K562 (cell line): Measurements from ENCODE around the gene SPATA24. TPM values are rescaled to one million over a fixed set of nuclear protein-coding genes. Genes with fewer than 3 reads are reported as not detected.

ENCODE experiments used
- ATAC-seq: fragments of 200-7000 bp; cut with Tn5 transposase; 3 replicates; pipeline ENCODE4 v1.9.1; 2020; ENCODE audit warnings: moderate library complexity
- BruUV-seq: library from RNA; stranded (reverse); fragments of 400-500 nt; replicated peaks from 2 replicates; lab custom pipeline; 2021; lab: Mats Ljungman, UMichigan
- CTCF ChIA-PET: fragments of 300-600 bp; formaldehyde crosslinking; extraction: SDS; loops from one replicate; lab custom pipeline; 2021; ENCODE audit warnings: low intra/inter-chr PET ratio; lab: Yijun Ruan, JAX
- POLR2A ChIA-PET: fragments of 300-600, 350-650 bp; sonication (Branson Sonifier 250); formaldehyde crosslinking; extraction: SDS; loops from one replicate; lab custom pipeline; 2021; ENCODE audit warnings: antibody characterized with exemption, inconsistent platforms; lab: Yijun Ruan, JAX
- DNase-seq, 4 experiments: peaks; one replicate each; pipeline versions ENCODE4 v3.0.0 to v3.0.0-alpha.2; 2011 to 2018; ENCODE audit warnings: low spot score in 3 of 4, mixed read lengths in 3 of 4; ENCODE audit errors: extremely low read depth in 1 of 4
- FAIRE-seq: peaks from 2 replicates; lab custom pipeline; 2011; peaks lifted over from hg19 to GRCh38; lab: Jason Lieb, UNC
- H2AFZ ChIP-seq: 2 replicates; pipeline ENCODE4 v1.6.0; 2011; ENCODE audit warnings: low read depth, low read length, control low read depth, inconsistent platforms
- H3K27ac ChIP-seq: fragments of 200-600 bp; 3 replicates; pipeline ENCODE4 v1.8.0; 2011; ENCODE audit warnings: low read depth, mild to moderate bottlenecking, control low read depth, inconsistent platforms, low read length, moderate library complexity, mixed read lengths; ENCODE audit errors: extremely low read depth
- H3K27me3 ChIP-seq, 2 experiments: fragments of 300-600 bp in 1 of 2; 2 replicates in 1 of 2; 3 replicates in 1 of 2; pipeline versions ENCODE4 v1.6.0 to v1.8.0; 2011; ENCODE audit warnings: inconsistent platforms in 2 of 2, low read length in 2 of 2, mild to moderate bottlenecking in 1 of 2, mixed read lengths in 1 of 2, moderate library complexity in 1 of 2; ENCODE audit not compliant: control insufficient read depth in 2 of 2, insufficient read depth in 2 of 2
- H3K36me3 ChIP-seq: fragments of 300-600 bp; 3 replicates; pipeline ENCODE4 v1.8.0; 2011; ENCODE audit warnings: mild to moderate bottlenecking, low read length, inconsistent platforms; ENCODE audit not compliant: control insufficient read depth, insufficient read depth
- H3K4me1 ChIP-seq, 2 experiments: fragments of 200-600 bp in 1 of 2; replicated peaks in 1 of 2; 2 replicates in 1 of 2; 3 replicates in 1 of 2; pipeline versions ENCODE4 v1.5.1 to v1.8.0; 2011; ENCODE audit warnings: inconsistent platforms in 2 of 2, low read length in 2 of 2, mild to moderate bottlenecking in 1 of 2, mixed read lengths in 1 of 2, moderate library complexity in 1 of 2; ENCODE audit not compliant: control insufficient read depth in 2 of 2, insufficient read depth in 2 of 2
- H3K4me2 ChIP-seq: 2 replicates; pipeline ENCODE4 v1.6.1; 2011; ENCODE audit warnings: low read length, control low read depth, inconsistent platforms, mixed read lengths; ENCODE audit not compliant: insufficient read depth
- H3K4me3 ChIP-seq: fragments of 200-600 bp; sonication (generic), shearing (Covaris generic); 2 replicates; pipeline ENCODE4 v1.5.1; 2016; ENCODE audit warnings: control low read depth, inconsistent platforms
- H3K79me2 ChIP-seq: fragments of 200-600 bp; 3 replicates; pipeline ENCODE4 v1.8.0; 2011; ENCODE audit warnings: low read length, inconsistent platforms; ENCODE audit not compliant: control insufficient read depth, insufficient read depth
- H3K9ac ChIP-seq, 2 experiments: 2 replicates each; pipeline versions ENCODE4 v1.6.0 to v1.6.1; 2011; ENCODE audit warnings: low read depth in 2 of 2, low read length in 2 of 2, control low read depth in 1 of 2, inconsistent platforms in 1 of 2, mild to moderate bottlenecking in 1 of 2, mixed read lengths in 1 of 2; ENCODE audit not compliant: insufficient read depth in 1 of 2
- H3K9me1 ChIP-seq: one replicate; pipeline ENCODE4 v1.6.0; 2011; ENCODE audit warnings: inconsistent platforms, mild to moderate bottlenecking, low read length, moderate library complexity; ENCODE audit not compliant: control insufficient read depth, insufficient read depth
- H3K9me3 ChIP-seq: replicated peaks from 2 replicates; pipeline ENCODE4 v1.5.1; 2011; ENCODE audit warnings: low read depth, low read length, inconsistent platforms; ENCODE audit not compliant: control insufficient read depth, insufficient read depth
- H4K20me1 ChIP-seq: replicated peaks from 2 replicates; pipeline ENCODE4 v1.6.1; 2011; ENCODE audit warnings: low read length, inconsistent platforms, mixed read lengths; ENCODE audit not compliant: control insufficient read depth, insufficient read depth
- ATF3 ChIP-seq, 2 experiments: fragments of 450-650 bp in 1 of 2; sonication (generic) in 1 of 2; formaldehyde crosslinking in 1 of 2; IDR thresholded peaks in 1 of 2; conservative IDR thresholded peaks in 1 of 2; 2 replicates each; pipeline versions ENCODE4 v1.6.1 to v1.8.1; 2016 to 2023; ENCODE audit warnings: mild to moderate bottlenecking in 2 of 2, moderate library complexity in 2 of 2, inconsistent platforms in 1 of 2, missing genetic modification reagents in 1 of 2
- CREB3L1 ChIP-seq: fragments of 450-650 bp; IDR thresholded peaks from 2 replicates; pipeline ENCODE4 v1.6.1; 2014; ENCODE audit warnings: low read depth, mild to moderate bottlenecking, moderate library complexity, borderline replicate concordance
- FOXK2 ChIP-seq, 2 experiments: fragments of 450-650 bp; IDR thresholded peaks in 1 of 2; conservative IDR thresholded peaks in 1 of 2; 2 replicates each; pipeline ENCODE4 v1.6.1; 2016; ENCODE audit warnings: low read depth in 2 of 2, mild to moderate bottlenecking in 1 of 2
- SMC3 ChIP-seq: conservative IDR thresholded peaks from 2 replicates; pipeline ENCODE4 v1.6.1; 2011; ENCODE audit warnings: low read depth, low read length, improper control_type of control experiment; ENCODE audit not compliant: insufficient read depth
- UBTF ChIP-seq, 2 experiments: IDR thresholded peaks; 2 replicates each; pipeline ENCODE4 v1.6.1; 2012; ENCODE audit warnings: improper control_type of control experiment in 2 of 2, low read depth in 2 of 2, low read length in 2 of 2, borderline replicate concordance in 1 of 2
- ZBTB5 ChIP-seq: fragments of 450-650 bp; IDR thresholded peaks from 2 replicates; pipeline ENCODE4 v1.6.1; 2017; ENCODE audit warnings: antibody characterized with exemption
- ZNF263 ChIP-seq: sonication (generic); formaldehyde crosslinking; IDR thresholded peaks from 2 replicates; pipeline ENCODE4 v1.8.0; 2022; ENCODE audit warnings: mild to moderate bottlenecking, missing genetic modification reagents, borderline replicate concordance
- ZNF644 ChIP-seq: fragments of 200-800 bp; sonication (Bioruptor generic); IDR thresholded peaks from 2 replicates; pipeline ENCODE4 v1.6.1; 2016; ENCODE audit warnings: low read depth, missing genetic modification characterization, missing compliant biosample characterization
- WGBS: fragments of 100-300 bp; shearing (Covaris generic); methylation state at CpG from one replicate; pipeline ENCODE4 v1.1.6; 2016; ENCODE audit warnings: low coverage, mixed read lengths; ENCODE audit not compliant: insufficient coverage; ENCODE audit errors: missing lambda C conversion rate; 5-methylcytosine and 5-hydroxymethylcytosine counted together
- in situ Hi-C: fragments of 300-500 bp; cut with MboI; formaldehyde crosslinking; loops from 4 replicates; pipeline ENCODE4 v1.15.0; 2018; ENCODE audit warnings: inconsistent platforms, mixed read lengths
- intact Hi-C: fragments of 100-400 bp; cut with micrococcal nuclease; formaldehyde crosslinking; loops from 2 replicates; pipeline ENCODE4 v1.14.2; 2022
- polyA plus RNA-seq, 8 experiments: library from polyadenylated mRNA; depleted of rRNA in 4 of 8; stranded (reverse) in 5 of 8; unstranded in 3 of 8; fragments of >200 nt; fragmentation: Nextera tagmentation in 2 of 8; fragmentation: Illumina TruSeq in 1 of 8; extraction: Ambion mirVana in 2 of 8; extraction: Trizol in 1 of 8; gene quantifications; 2 replicates each; pipeline versions ENCODE4 v1.2.1 to v1.2.3, GENCODE V29; 2011 to 2014; ENCODE audit warnings: inconsistent platforms in 1 of 8, missing spikeins in 1 of 8
- total RNA-seq, 7 experiments: library from RNA; depleted of rRNA in 6 of 7; stranded (reverse); fragments of >200 nt in 6 of 7; fragmentation: Illumina TruSeq in 2 of 7; extraction: Trizol in 2 of 7; gene quantifications; 2 replicates each; pipeline versions ENCODE4 v1.2.1 to v1.2.3, GENCODE V29; 2011 to 2021; ENCODE audit warnings: low replicate concordance in 1 of 7

Gene SPATA24
- total and polyA plus RNA-seq, 9 of the 15 experiments (the other 6 are each of a cell fraction or from before 2014, with no cell fraction given): 4.1 to 12.6 (median 8.0) TPM

GRCh38 chr5:139430015-139430414, 26.1 kb upstream of the SPATA24 start:
- Histone ChIP-seq H3K79me2 (no peaks in the 10 kb centered on the region), H3K9me1 (no peaks in the 10 kb centered on the region)
- no peak for FAIRE-seq
- TF ChIP-seq ZNF263 (no peak), SMC3 (no peak), FOXK2 (conservative IDR thresholded peaks at IDR 0.05 in 1 of 2, IDR thresholded peaks at IDR 0.05 in 1 of 2; ENCODE audit: low read depth in 2 of 2) (no peak), ZBTB5 (no peak), ATF3 (IDR thresholded peaks at IDR 0.05) (peak; percentile 50; the same call in 1 of the 2 replicates), ATF3 (CRISPR knock-in tag; conservative IDR thresholded peaks at IDR 0.05) (no peak), UBTF (IDR thresholded peaks at IDR 0.05; ENCODE audit: borderline replicate concordance in 1 of 2, low read depth in 2 of 2, low read length in 2 of 2) (no peak), ZNF644 (tag) (no peak), CREB3L1 (no peak)
- TF ChIP-seq, all 486 proteins: peak for 1
- in situ Hi-C loops (no loop called here), intact Hi-C loops (no loop called here)
- Histone ChIP-seq H3K4me1 (peaks cover 0 to 5% of the 10 kb centered on the region in 2 experiments; a peak in 1 of 5 replicates), H3K27ac (no peak overlapping the region), H3K27me3 (no peaks in the 10 kb centered on the region), H2AFZ (no peak overlapping the region), H4K20me1 (no peaks in the 10 kb centered on the region), H3K4me3 (no peak overlapping the region), H3K9ac (no peak overlapping the region), H3K36me3 (no peaks in the 10 kb centered on the region), H3K4me2 (no peak overlapping the region), H3K9me3 (no peaks in the 10 kb centered on the region)
- CTCF ChIA-PET: no interaction called here
- ATAC-seq (no peak), DNase-seq (no peak)
- WGBS: 36% methylated on average over 2 of the region's 2 CpGs
- POLR2A ChIA-PET: interaction anchor here (0.6 to 1.5 kb wide), 4 partner anchors 9 to 73 kb away, joined by 3 to 5 read pairs (median 4); partner anchors contain the start of gene DNAJC18
- BruUV-seq: no TSS peak
